Mesodermal cell (in vitro differentiated cells): ENCODE measurements around the gene CYP4F3.
"Not testable (repeated sequence)": the region's sequence is repeated elsewhere in the genome, so short reads cannot be mapped to it uniquely, and the experiment has no call there.

ENCODE experiments used
- H3K27ac ChIP-seq: 2 replicates; pipeline ENCODE4 v1.7.0; 2013; ENCODE audit warnings: mild to moderate bottlenecking, low read depth, low read length, moderate library complexity; ENCODE audit not compliant: severe bottlenecking
- H3K36me3 ChIP-seq: 2 replicates; pipeline ENCODE4 v1.7.1; 2013; ENCODE audit warnings: mild to moderate bottlenecking, low read length, moderate library complexity; ENCODE audit not compliant: control insufficient read depth, insufficient read depth
- H3K4me1 ChIP-seq: one replicate; pipeline ENCODE4 v1.7.1; 2013; ENCODE audit warnings: mild to moderate bottlenecking, low read length; ENCODE audit not compliant: insufficient read depth, control insufficient read depth, poor library complexity, severe bottlenecking
- H3K4me3 ChIP-seq: 2 replicates; pipeline ENCODE4 v1.7.0; 2013; ENCODE audit warnings: low read length, control low read depth, mild to moderate bottlenecking; ENCODE audit not compliant: insufficient read depth, poor library complexity, severe bottlenecking; ENCODE audit errors: extremely low read depth
- H3K9me3 ChIP-seq: 2 replicates; pipeline ENCODE4 v1.7.1; 2013; ENCODE audit warnings: mild to moderate bottlenecking, low read length, moderate library complexity; ENCODE audit not compliant: control insufficient read depth
- WGBS, 2 experiments: methylation state at CpG; one replicate each; pipeline ENCODE4 v1.1.5; 2013; ENCODE audit warnings: missing lambda C conversion rate in 2 of 2; ENCODE audit not compliant: insufficient coverage in 2 of 2; 5-methylcytosine and 5-hydroxymethylcytosine counted together

CYP4F3 gene

GRCh38 chr19:15671237-15671821 is 30.6 kb downstream of the CYP4F3 start:
- peaks cover 55% of the 10 kb centered on the region for H3K9me3 ChIP-seq
- no peaks in the 10 kb centered on the region for H3K36me3 ChIP-seq
- H3K27ac ChIP-seq: no peak overlapping the region
- H3K4me1 ChIP-seq: no peaks in the 10 kb centered on the region
- WGBS, 2 experiments: 67 to 76% methylated on average over 3 to 4 of the region's 5 CpGs
- H3K4me3 ChIP-seq: no peak overlapping the region

- Histone ChIP-seq H3K9me3 (peaks cover 48% of the 10 kb centered on the region), H3K4me3 (no peak overlapping the region), H3K4me1 (no peaks in the 10 kb centered on the region), H3K27ac (no peak overlapping the region), H3K36me3 (no peaks in the 10 kb centered on the region)
- 54 to 56% methylated on average over 10 of the region's 10 CpGs for WGBS, 2 experiments
Measured at GRCh38 chr19:15671891-15672579, 31.3 kb downstream of the CYP4F3 start.

DNA sequence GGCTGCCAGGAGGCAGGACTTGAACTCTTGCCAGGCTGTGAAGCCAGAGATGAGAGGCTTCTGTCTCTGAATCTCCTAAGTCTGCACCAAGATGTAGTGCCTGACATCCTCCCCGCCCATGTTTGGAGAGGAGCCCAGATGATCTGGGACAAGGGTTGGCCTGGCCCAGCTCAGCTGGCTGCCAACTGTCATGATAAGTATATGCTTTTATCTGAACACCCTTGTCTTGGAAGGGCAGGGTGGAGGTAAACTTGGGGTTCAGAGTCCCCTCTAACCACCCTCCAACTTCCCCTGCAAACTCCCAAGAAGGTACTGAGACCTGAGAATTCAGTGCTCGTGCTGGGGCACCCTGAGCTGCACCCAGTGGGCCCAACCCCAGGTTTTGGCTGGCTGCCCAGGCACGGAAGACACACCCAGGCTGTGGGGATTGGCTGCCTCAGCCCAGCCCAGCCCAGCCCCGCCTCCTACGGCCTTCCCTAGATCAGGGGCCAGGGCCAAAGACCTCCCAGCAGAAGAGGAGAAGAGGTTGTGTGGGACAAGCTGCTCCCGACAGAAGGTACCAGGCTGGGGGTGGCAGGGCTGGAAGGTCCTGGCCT is 32.0 kb downstream of the CYP4F3 start, which contains the start of gene CYP4F12:
Gene CYP4F12 (plus strand): TSS at position 508 of the 596 bp plus-strand sequence. CDS start 443 bp downstream, outside the sequence.
- H3K36me3 ChIP-seq: no peaks in the 10 kb centered on the region
- WGBS, 2 experiments: 49 to 61% methylated on average over 5 of the region's 6 CpGs
- no peaks in the 10 kb centered on the region for H3K4me1 ChIP-seq
- H3K9me3 ChIP-seq: peaks cover 47% of the 10 kb centered on the region
- no peak within 1 kb of the TSS for H3K27ac ChIP-seq
- no peak within 1 kb of the TSS for H3K4me3 ChIP-seq

GRCh38 chr19:15673176-15673654 is 32.5 kb downstream of the CYP4F3 start:
- peaks cover 47% of the 10 kb centered on the region for H3K9me3 ChIP-seq
- H3K36me3 ChIP-seq: no peaks in the 10 kb centered on the region
- 25 to 33% methylated on average over 5 to 8 of the region's 9 CpGs for WGBS, 2 experiments
- H3K4me3 ChIP-seq: no peak overlapping the region
- no peaks in the 10 kb centered on the region for H3K4me1 ChIP-seq
- H3K27ac ChIP-seq: no peak overlapping the region

DNA sequence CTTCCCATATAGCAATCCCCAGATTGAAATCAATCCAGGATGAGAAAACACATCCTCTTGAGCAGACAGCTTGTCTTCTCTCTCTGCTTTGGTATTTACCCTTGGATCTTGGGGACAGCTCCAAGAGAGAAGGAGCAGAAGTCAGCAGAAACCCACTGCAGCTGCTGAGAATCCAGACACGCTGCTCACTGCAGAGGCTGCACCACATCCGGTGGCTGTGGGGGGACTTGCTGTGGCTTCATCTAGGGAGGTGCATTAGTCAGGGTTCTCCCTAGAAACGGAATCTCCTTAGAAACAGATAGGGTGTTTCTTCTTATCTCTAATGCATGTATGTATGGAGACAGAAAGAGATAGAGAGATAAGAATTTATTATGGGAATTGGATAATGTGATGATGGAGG is 34.9 kb downstream of the CYP4F3 start:
- WGBS, 2 experiments: no CpG with 5 or more reads among the region's 3 CpGs
- no peak overlapping the region for H3K4me3 ChIP-seq
- peaks cover 50% of the 10 kb centered on the region for H3K9me3 ChIP-seq
- H3K27ac ChIP-seq: no peak overlapping the region
- H3K36me3 ChIP-seq: no peaks in the 10 kb centered on the region
- no peaks in the 10 kb centered on the region for H3K4me1 ChIP-seq

DNA sequence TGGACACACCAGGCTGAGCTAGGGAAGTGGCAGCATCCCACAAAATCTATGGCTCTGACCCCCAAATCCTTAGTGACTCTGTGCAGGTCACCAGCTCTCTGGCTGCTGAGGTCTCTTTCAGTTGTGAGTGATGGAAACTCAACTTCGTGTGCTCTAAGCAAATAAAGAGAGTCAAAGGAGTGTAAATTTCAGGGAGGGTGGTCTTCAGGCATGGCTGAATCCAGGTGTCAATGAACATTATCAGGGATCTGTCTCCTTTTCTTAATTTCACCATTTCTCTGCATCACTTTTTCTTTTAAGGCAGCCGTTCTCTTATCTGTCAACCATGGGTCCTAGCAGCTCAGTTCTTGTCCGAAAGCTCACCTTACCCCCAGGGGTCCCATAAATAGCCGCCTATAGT is 38.4 kb downstream of the CYP4F3 start:
- Histone ChIP-seq H3K36me3 (no peaks in the 10 kb centered on the region), H3K9me3 (peaks cover 63% of the 10 kb centered on the region), H3K4me1 (no peaks in the 10 kb centered on the region), H3K27ac (no peak overlapping the region), H3K4me3 (no peak overlapping the region)
- 0% methylated on average over 1 of the region's 4 CpGs; no CpG with 5 or more reads in 1 of the 2 experiments for WGBS, 2 experiments

DNA sequence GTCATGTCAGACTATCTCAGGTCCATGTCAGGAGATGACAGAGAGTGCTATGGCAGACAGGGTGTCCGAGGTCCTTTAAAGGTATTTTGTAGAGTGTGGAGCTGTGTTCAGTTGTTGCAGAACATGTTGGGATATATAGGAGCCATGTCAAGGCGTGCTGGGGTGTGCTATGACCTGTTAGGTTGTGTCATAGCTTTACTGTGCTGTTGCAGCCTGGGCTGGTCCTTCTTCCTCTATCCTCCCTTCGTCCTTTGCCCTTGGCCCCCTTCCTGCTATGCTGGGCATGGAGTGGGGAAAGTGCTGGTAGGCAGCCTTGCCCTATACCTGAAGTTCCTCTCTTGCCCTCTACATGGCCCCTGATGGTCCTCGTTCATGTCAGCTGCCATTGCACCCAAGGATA is 39.2 kb downstream of the CYP4F3 start:
- WGBS, 2 experiments: 45 to 62% methylated on average over 2 of the region's 4 CpGs

GRCh38 chr19:15680478-15681322 is 40.0 kb downstream of the CYP4F3 start:
- H3K4me3 ChIP-seq: no peak overlapping the region
- 40 to 41% methylated on average over 6 to 7 of the region's 8 CpGs for WGBS, 2 experiments
- no peaks in the 10 kb centered on the region for H3K36me3 ChIP-seq
- no peak overlapping the region for H3K27ac ChIP-seq
- H3K9me3 ChIP-seq: peaks cover 64% of the 10 kb centered on the region
- H3K4me1 ChIP-seq: no peaks in the 10 kb centered on the region

More for the DNA sequence above, 39.2 kb downstream of the CYP4F3 start:
- not testable (repeated sequence) for H3K27ac ChIP-seq, H3K4me1 ChIP-seq, H3K36me3 ChIP-seq, H3K4me3 ChIP-seq
- peaks cover 66% of the 10 kb centered on the region for H3K9me3 ChIP-seq

GRCh38 chr19:15683411-15683810 is 42.7 kb downstream of the CYP4F3 start:
- Histone ChIP-seq H3K9me3 (peaks cover 81% of the 10 kb centered on the region), H3K27ac (no peak overlapping the region), H3K4me1 (no peaks in the 10 kb centered on the region), H3K4me3 (no peak overlapping the region), H3K36me3 (no peaks in the 10 kb centered on the region)
- 86 to 87% methylated on average over 9 of the region's 10 CpGs for WGBS, 2 experiments

- Histone ChIP-seq H3K9me3 (peaks cover 66% of the 10 kb centered on the region), H3K36me3 (no peaks in the 10 kb centered on the region), H3K4me1 (no peaks in the 10 kb centered on the region), H3K4me3 (no peak overlapping the region), H3K27ac (no peak overlapping the region)
- WGBS, 2 experiments: 55 to 59% methylated on average over 7 to 9 of the region's 9 CpGs
Measured at GRCh38 chr19:15684828-15685227, 44.1 kb downstream of the CYP4F3 start.
